H1 (cell line): Measurements from ENCODE around the gene NCK2. TPM values are rescaled to one million over a fixed set of nuclear protein-coding genes. Genes with fewer than 3 reads are reported as not detected.

Source experiments
- CTCF ChIA-PET: fragments of 300-600 bp; sonication (Branson Sonifier 250); formaldehyde crosslinking; loops from one replicate; lab custom pipeline; 2021; ENCODE audit not compliant: partially characterized antibody; lab: Charles Lee
- POLR2A ChIA-PET: fragments of 300-600 bp; sonication (Branson Sonifier 250); formaldehyde crosslinking; loops from one replicate; lab custom pipeline; 2021; ENCODE audit warnings: inconsistent platforms; ENCODE audit not compliant: partially characterized antibody; lab: Charles Lee
- DNase-seq, 2 experiments: peaks; one replicate each; pipeline versions ENCODE4 v3.0.0 to v3.0.0-alpha.2; 2010 to 2022; ENCODE audit warnings: low spot score in 2 of 2, low read depth in 1 of 2, mixed read lengths in 1 of 2
- FAIRE-seq: peaks from 2 replicates; lab custom pipeline; 2011; peaks lifted over from hg19 to GRCh38; lab: Jason Lieb, UNC
- H2AFZ ChIP-seq: 2 replicates; pipeline ENCODE4 v1.8.1; 2012; ENCODE audit warnings: low read length, inconsistent platforms
- H2AK5ac ChIP-seq: 2 replicates; pipeline ENCODE4 v1.6.1; 2013; ENCODE audit warnings: low read depth, low read length
- H2BK120ac ChIP-seq: replicated peaks from 2 replicates; pipeline ENCODE3; 2013; ENCODE audit warnings: low read depth, low read length, inconsistent platforms
- H2BK12ac ChIP-seq: 2 replicates; pipeline ENCODE4 v1.6.1; 2013; ENCODE audit warnings: low read depth, low read length
- H2BK15ac ChIP-seq: 2 replicates; pipeline ENCODE4 v1.6.1; 2013; ENCODE audit warnings: low read length
- H2BK20ac ChIP-seq: 2 replicates; pipeline ENCODE4 v1.6.1; 2013; ENCODE audit warnings: low read length
- H2BK5ac ChIP-seq: 2 replicates; pipeline ENCODE4 v1.6.1; 2013; ENCODE audit warnings: low read depth, low read length
- H3K14ac ChIP-seq: 2 replicates; pipeline ENCODE4 v1.6.1; 2013; ENCODE audit warnings: inconsistent platforms; ENCODE audit not compliant: insufficient read length
- H3K18ac ChIP-seq: 2 replicates; pipeline ENCODE4 v1.6.1; 2013; ENCODE audit warnings: low read length; ENCODE audit errors: extremely low read depth
- H3K23ac ChIP-seq: 2 replicates; pipeline ENCODE4 v1.6.1; 2013; ENCODE audit warnings: inconsistent platforms; ENCODE audit not compliant: insufficient read length
- H3K23me2 ChIP-seq: 2 replicates; pipeline ENCODE4 v1.6.1; 2013; ENCODE audit warnings: low read depth, low read length
- H3K27ac ChIP-seq: 2 replicates; pipeline ENCODE4 v1.6.1; 2011; ENCODE audit warnings: low read depth, low read length, inconsistent platforms
- H3K27me3 ChIP-seq, 4 experiments: replicated peaks in 1 of 4; 1 replicate in 1 of 4; 2 replicates in 3 of 4; pipeline versions ENCODE4 v1.6.1 to v1.8.1; 2011 to 2013; ENCODE audit warnings: low read length in 3 of 4, mild to moderate bottlenecking in 3 of 4, inconsistent platforms in 2 of 4, mixed read lengths in 2 of 4, moderate library complexity in 1 of 4; ENCODE audit not compliant: control insufficient read depth in 3 of 4, insufficient read depth in 3 of 4; ENCODE audit errors: extremely low read depth in 1 of 4
- H3K36me3 ChIP-seq, 4 experiments: 2 replicates each; pipeline versions ENCODE4 v1.6.1 to v1.8.1; 2011 to 2013; ENCODE audit warnings: mild to moderate bottlenecking in 4 of 4, low read length in 3 of 4, moderate library complexity in 2 of 4, control low read depth in 1 of 4, inconsistent platforms in 1 of 4; ENCODE audit not compliant: insufficient read depth in 4 of 4, control insufficient read depth in 2 of 4
- H3K4ac ChIP-seq: replicated peaks from 2 replicates; pipeline ENCODE3; 2013; ENCODE audit warnings: low read length, low read depth, mixed read lengths, inconsistent platforms; ENCODE audit not compliant: insufficient read length
- H3K4me1 ChIP-seq, 4 experiments: replicated peaks in 1 of 4; 1 replicate in 1 of 4; 2 replicates in 3 of 4; pipeline versions ENCODE4 v1.6.1 to v1.8.1; 2011 to 2013; ENCODE audit warnings: low read length in 3 of 4, inconsistent platforms in 2 of 4, mixed read lengths in 1 of 4; ENCODE audit not compliant: insufficient read depth in 4 of 4, control insufficient read depth in 3 of 4
- H3K4me2 ChIP-seq, 2 experiments: 2 replicates each; pipeline versions ENCODE4 v1.6.1 to v1.8.1; 2011 to 2013; ENCODE audit warnings: low read depth in 2 of 2, low read length in 2 of 2, control low read depth in 1 of 2, inconsistent platforms in 1 of 2, mild to moderate bottlenecking in 1 of 2; ENCODE audit not compliant: insufficient read depth in 1 of 2
- H3K4me3 ChIP-seq, 4 experiments: fragments of 200-600, 300-600 bp in 1 of 4; sonication (generic), shearing (Covaris generic), sonication (Bioruptor Twin) in 1 of 4; 2 replicates each; pipeline versions ENCODE4 v1.5.1 to v1.8.1; 2011 to 2016; ENCODE audit warnings: low read length in 4 of 4, low read depth in 3 of 4, control low read depth in 2 of 4, inconsistent platforms in 2 of 4, mild to moderate bottlenecking in 2 of 4, mixed read lengths in 1 of 4, moderate library complexity in 1 of 4; ENCODE audit not compliant: insufficient read depth in 2 of 4; ENCODE audit errors: extremely low read depth in 1 of 4
- H3K56ac ChIP-seq: replicated peaks from 2 replicates; pipeline ENCODE3; 2013; ENCODE audit warnings: low read depth, mild to moderate bottlenecking, mixed read lengths, low read length, inconsistent platforms; ENCODE audit not compliant: insufficient read length
- H3K79me1 ChIP-seq: 2 replicates; pipeline ENCODE4 v1.6.1; 2013; ENCODE audit warnings: low read depth, low read length, control low read depth
- H3K79me2 ChIP-seq, 2 experiments: 2 replicates each; pipeline versions ENCODE4 v1.6.1 to v1.8.1; 2012 to 2013; ENCODE audit warnings: low read length in 2 of 2, mild to moderate bottlenecking in 2 of 2, inconsistent platforms in 1 of 2; ENCODE audit not compliant: insufficient read depth in 2 of 2, control insufficient read depth in 1 of 2
- H3K9ac ChIP-seq, 4 experiments: replicated peaks in 1 of 4; 1 replicate in 1 of 4; 2 replicates in 3 of 4; pipeline versions ENCODE4 v1.6.1 to v1.8.1; 2011 to 2013; ENCODE audit warnings: low read depth in 3 of 4, low read length in 3 of 4, control low read depth in 2 of 4, mild to moderate bottlenecking in 2 of 4, moderate library complexity in 2 of 4, inconsistent platforms in 1 of 4; ENCODE audit errors: extremely low read depth in 1 of 4
- H3K9me3 ChIP-seq, 2 experiments: 2 replicates each; pipeline versions ENCODE4 v1.6.1 to v1.8.1; 2012 to 2013; ENCODE audit warnings: mild to moderate bottlenecking in 2 of 2, moderate library complexity in 2 of 2, control low read depth in 1 of 2, inconsistent platforms in 1 of 2, low read depth in 1 of 2, low read length in 1 of 2, mixed read lengths in 1 of 2; ENCODE audit not compliant: insufficient read depth in 2 of 2
- H4K20me1 ChIP-seq, 2 experiments: replicated peaks in 1 of 2; 2 replicates each; pipeline versions ENCODE3 to v1.8.1; 2011 to 2013; ENCODE audit warnings: inconsistent platforms in 2 of 2, low read length in 2 of 2, mild to moderate bottlenecking in 1 of 2; ENCODE audit not compliant: insufficient read depth in 2 of 2, control insufficient read depth in 1 of 2
- H4K5ac ChIP-seq: 2 replicates; pipeline ENCODE4 v1.6.1; 2013; ENCODE audit warnings: low read length, low read depth, mixed read lengths, inconsistent platforms; ENCODE audit not compliant: insufficient read length
- H4K8ac ChIP-seq: 2 replicates; pipeline ENCODE4 v1.8.0; 2013; ENCODE audit warnings: mild to moderate bottlenecking, moderate library complexity, low read length, inconsistent platforms; ENCODE audit not compliant: insufficient read depth; ENCODE audit errors: extremely low read depth
- H4K91ac ChIP-seq: replicated peaks from 2 replicates; pipeline ENCODE3; 2013; ENCODE audit warnings: low read length, mixed read lengths, inconsistent platforms; ENCODE audit not compliant: insufficient read length
- BCL11A ChIP-seq, 2 experiments: IDR thresholded peaks; one replicate each; pipeline ENCODE4 v1.6.1; 2011; ENCODE audit warnings: low read depth in 2 of 2, low read length in 2 of 2, mild to moderate bottlenecking in 2 of 2
- CTBP2 ChIP-seq: IDR thresholded peaks from 2 replicates; pipeline ENCODE4 v1.7.0; 2011; ENCODE audit warnings: borderline replicate concordance, mild to moderate bottlenecking, moderate library complexity, mixed read lengths, low read length; ENCODE audit not compliant: insufficient read depth, insufficient read length
- JUN ChIP-seq: IDR thresholded peaks from 2 replicates; pipeline ENCODE4 v1.6.1; 2011; ENCODE audit warnings: low read depth, mild to moderate bottlenecking, improper control_type of control experiment, low read length
- SIN3A ChIP-seq, 2 experiments: IDR thresholded peaks in 1 of 2; conservative IDR thresholded peaks in 1 of 2; 2 replicates each; pipeline ENCODE4 v1.6.1; 2011 to 2012; ENCODE audit warnings: low read length in 2 of 2, improper control_type of control experiment in 1 of 2, low read depth in 1 of 2, mild to moderate bottlenecking in 1 of 2
- SP2 ChIP-seq: IDR thresholded peaks from 2 replicates; pipeline ENCODE4 v1.6.1; 2012; ENCODE audit warnings: mild to moderate bottlenecking, low read length, inconsistent platforms
- SRF ChIP-seq: IDR thresholded peaks from 2 replicates; pipeline ENCODE4 v1.6.1; 2011; ENCODE audit warnings: mild to moderate bottlenecking, low read depth, low read length, moderate library complexity
- TCF12 ChIP-seq: IDR thresholded peaks from 2 replicates; pipeline ENCODE4 v1.6.1; 2011; ENCODE audit warnings: low read depth, mild to moderate bottlenecking, low read length
- WGBS, 2 experiments: shearing (Covaris generic) in 1 of 2; methylation state at CpG; one replicate each; pipeline versions ENCODE4 v1.1.6 to v1.1.7; 2013 to 2015; ENCODE audit warnings: low lambda C conversion rate in 2 of 2, mixed read lengths in 2 of 2, inconsistent platforms in 1 of 2, low coverage in 1 of 2, missing lambda C conversion rate in 1 of 2; ENCODE audit not compliant: insufficient replicate concordance in 2 of 2, insufficient coverage in 1 of 2, insufficient read length in 1 of 2; ENCODE audit errors: extremely low coverage in 1 of 2, missing lambda C conversion rate in 1 of 2; 5-methylcytosine and 5-hydroxymethylcytosine counted together
- polyA plus RNA-seq, 7 experiments: library from polyadenylated mRNA; depleted of rRNA in 3 of 7; stranded (reverse) in 5 of 7; unstranded in 2 of 7; fragments of >200 nt in 5 of 7; fragments of 200-250 nt in 2 of 7; gene quantifications; 1 replicate in 5 of 7; 2 replicates in 1 of 7; 4 replicates in 1 of 7; pipeline versions ENCODE4 v1.2.1 to v1.2.3, GENCODE V29; 2011 to 2013; ENCODE audit warnings: missing spikeins in 2 of 7, mixed read lengths in 2 of 7
- total RNA-seq: library from RNA; stranded (reverse); fragmentation: NEBNext Ultra II Directional; extraction: Animal tissue kit (Norgen Biotek cat#: 25700); gene quantifications from 2 replicates; pipeline ENCODE4 v1.2.1, GENCODE V29; 2021
- TF ChIP-seq, protein P1 (sequence below): IDR thresholded peaks from 2 replicates; pipeline ENCODE4 v1.6.1; 2011; ENCODE audit warnings: low read length, improper control_type of control experiment
- TF ChIP-seq, protein P2 (sequence below): IDR thresholded peaks from 2 replicates; pipeline ENCODE4 v1.6.1; 2012; ENCODE audit warnings: inconsistent platforms

NCK2 gene
- total and polyA plus RNA-seq, 2 of the 8 experiments (the other 6 are each of a cell fraction or from before 2014, with no cell fraction given) = 30.3 to 65.7 TPM

- ChIA-PET POLR2A (interaction anchor here (0.8 to 1.0 kb wide), 2 partner anchors 9 to 32 kb away, joined by 3 to 6 read pairs; no protein-coding TSS in a partner anchor), CTCF (interaction anchor here (0.6 to 3.1 kb wide), 5 partner anchors 14 to 254 kb away, joined by 3 to 12 read pairs (median 3); no protein-coding TSS in a partner anchor)
- Histone ChIP-seq H3K27me3 (no peaks in the 10 kb centered on the region), H3K79me2 (peaks cover 1 to 94% of the 10 kb centered on the region in 2 experiments), H3K18ac (no peak overlapping the region; the same call in 1 of the 2 replicates), H3K4me3 (no peak overlapping the region), H4K8ac (no peak overlapping the region), H3K56ac (no peak overlapping the region), H4K20me1 (peaks cover 9 to 37% of the 10 kb centered on the region in 2 experiments), H2BK5ac (0 out of 2 replicates have a peak overlapping the region, but pooled peaks have one; percentile 13), H2AK5ac (no peak overlapping the region), H3K23me2 (no peaks in the 10 kb centered on the region; the same call in 1 of the 2 replicates), H3K14ac (no peak overlapping the region), H2AFZ (no peak overlapping the region), H2BK20ac (no peak overlapping the region), H3K79me1 (peaks cover 40% of the 10 kb centered on the region), H2BK120ac (no peak overlapping the region), H3K9me3 (no peaks in the 10 kb centered on the region), H2BK12ac (no peak overlapping the region), H3K36me3 (no peaks in the 10 kb centered on the region), H3K4me1 (peaks cover 4 to 22% (median 9%) of the 10 kb centered on the region in 4 experiments), H2BK15ac (no peak overlapping the region), H4K91ac (no peak overlapping the region), H3K27ac (no peak overlapping the region), H3K4me2 (no peak overlapping the region), H3K23ac (no peak overlapping the region), H3K9ac (no peak overlapping the region), H3K4ac (no peak overlapping the region), H4K5ac (no peak overlapping the region)
- TF ChIP-seq SP2 = no peak
- no peak for TF ChIP-seq SRF
- no peak for TF ChIP-seq TCF12
- TF ChIP-seq, protein P1, sequence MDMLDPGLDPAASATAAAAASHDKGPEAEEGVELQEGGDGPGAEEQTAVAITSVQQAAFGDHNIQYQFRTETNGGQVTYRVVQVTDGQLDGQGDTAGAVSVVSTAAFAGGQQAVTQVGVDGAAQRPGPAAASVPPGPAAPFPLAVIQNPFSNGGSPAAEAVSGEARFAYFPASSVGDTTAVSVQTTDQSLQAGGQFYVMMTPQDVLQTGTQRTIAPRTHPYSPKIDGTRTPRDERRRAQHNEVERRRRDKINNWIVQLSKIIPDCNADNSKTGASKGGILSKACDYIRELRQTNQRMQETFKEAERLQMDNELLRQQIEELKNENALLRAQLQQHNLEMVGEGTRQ = no peak
- TF ChIP-seq CTBP2 = no peak
- TF ChIP-seq, protein P2, sequence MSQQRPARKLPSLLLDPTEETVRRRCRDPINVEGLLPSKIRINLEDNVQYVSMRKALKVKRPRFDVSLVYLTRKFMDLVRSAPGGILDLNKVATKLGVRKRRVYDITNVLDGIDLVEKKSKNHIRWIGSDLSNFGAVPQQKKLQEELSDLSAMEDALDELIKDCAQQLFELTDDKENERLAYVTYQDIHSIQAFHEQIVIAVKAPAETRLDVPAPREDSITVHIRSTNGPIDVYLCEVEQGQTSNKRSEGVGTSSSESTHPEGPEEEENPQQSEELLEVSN = no peak
- TF ChIP-seq SIN3A (conservative IDR thresholded peaks at IDR 0.05 in 1 of 2, IDR thresholded peaks at IDR 0.05 in 1 of 2; ENCODE audit: low read depth in 1 of 2, low read length in 2 of 2) = no peak
- TF ChIP-seq BCL11A (IDR thresholded peaks at IDR 0.05; ENCODE audit: low read depth in 2 of 2, low read length in 2 of 2) = no peak
- TF ChIP-seq JUN = no peak
- FAIRE-seq (no peak), DNase-seq (no peak)
- 93% methylated on average over 6 of the region's 6 CpGs; no CpG with 5 or more reads in 1 of the 2 experiments for WGBS, 2 experiments
These were observed 33.4 kb downstream of the NCK2 start for GRCh38 chr2:105778080-105778607.
